HG03108 (cell line): ENCODE measurements around the gene CPZ.
"Not testable (repeated sequence)": the region's sequence is repeated elsewhere in the genome, so short reads cannot be mapped to it uniquely, and the experiment has no call there.

Experiments used
- ATAC-seq: cut with Tn5 transposase; IDR thresholded peaks from one replicate; pipeline ENCODE4 v1.9.1; 2021; ENCODE audit warnings: moderate library complexity; ENCODE audit not compliant: unreplicated experiment

The CPZ gene

DNA sequence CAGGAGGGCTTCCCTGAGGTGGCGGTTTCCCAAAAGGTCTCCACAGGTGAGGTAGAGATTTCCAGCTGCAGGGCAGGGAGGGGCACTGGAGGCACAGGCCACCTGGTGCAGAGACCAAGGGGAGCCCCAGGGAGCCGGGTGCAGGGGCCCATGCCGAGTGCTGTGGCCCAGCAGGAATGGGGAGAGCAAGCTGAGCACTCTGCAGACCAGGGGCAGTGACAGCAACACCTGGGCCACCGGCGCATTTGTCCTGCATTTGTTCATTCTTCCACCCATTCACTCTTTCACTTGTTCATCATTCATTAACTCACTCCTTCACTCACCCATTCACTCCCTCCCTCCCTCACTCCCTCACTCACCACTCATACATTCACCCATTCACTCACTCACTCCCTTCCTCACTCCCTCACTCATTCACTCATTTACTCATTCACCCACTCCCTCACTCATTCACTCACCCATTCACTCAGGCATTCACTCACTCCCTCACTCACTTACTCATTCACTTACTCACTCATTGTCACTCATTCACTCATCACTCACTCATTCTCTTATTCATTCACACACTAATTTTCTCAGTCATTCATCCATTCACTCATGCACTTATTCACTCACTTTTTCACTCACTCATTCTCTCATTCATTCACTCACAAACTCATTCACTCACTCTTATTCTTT lies 16.3 kb downstream of the CPZ start:
- ATAC-seq: no peak

- no peak for ATAC-seq
Observed at GRCh38 chr4:8609406-8609805, 16.8 kb downstream of the CPZ start.

DNA sequence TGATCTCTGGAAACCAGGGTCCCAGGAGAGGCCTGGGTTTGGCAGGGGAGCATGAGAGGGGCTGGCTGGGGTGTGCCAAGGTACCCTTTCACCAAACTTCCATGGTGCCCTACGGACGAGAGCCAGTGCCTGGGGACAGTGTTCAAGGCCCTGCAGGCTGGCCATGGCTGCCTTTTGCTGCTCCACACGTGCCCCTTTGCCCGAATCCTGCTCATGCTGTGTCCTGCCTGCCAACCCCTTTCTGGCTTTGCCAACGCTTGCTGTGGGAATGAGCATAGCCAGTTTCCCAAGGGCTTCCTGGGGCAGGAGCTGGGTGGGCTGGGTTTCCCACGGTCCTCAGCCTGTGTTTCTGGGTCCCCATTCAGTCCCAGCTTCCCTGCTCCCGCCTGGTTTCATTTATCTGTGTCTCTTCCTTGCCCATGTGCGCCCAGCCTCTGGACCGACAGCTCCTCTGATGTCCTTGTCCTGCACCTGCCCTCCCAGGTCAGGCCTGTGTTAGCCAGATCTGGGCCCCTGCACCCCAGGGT lies 17.3 kb downstream of the CPZ start:
- ATAC-seq: no peak

GRCh38 chr4:8610858-8611616 lies 18.5 kb downstream of the CPZ start:
- ATAC-seq: no peak

DNA sequence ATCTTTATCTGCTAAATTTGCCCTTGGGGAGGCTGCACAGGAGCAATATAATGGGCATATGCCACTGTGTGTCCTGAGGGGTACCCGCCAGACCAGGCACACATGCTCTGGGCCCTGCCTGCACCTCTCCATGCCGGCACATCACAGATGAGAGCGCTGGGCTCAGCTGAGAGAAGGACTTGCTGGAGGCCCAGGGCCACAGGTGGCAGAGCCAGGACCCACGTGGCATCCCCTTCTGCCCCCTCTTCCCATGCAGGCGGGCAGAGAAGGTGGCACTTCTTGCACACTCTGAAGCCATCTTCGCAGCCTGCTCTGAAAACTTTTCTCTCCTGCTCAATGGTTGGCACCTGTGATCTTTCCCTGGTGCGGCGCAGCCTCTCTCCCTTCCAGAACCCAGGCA lies 20.1 kb downstream of the CPZ start:
- no peak for ATAC-seq

DNA sequence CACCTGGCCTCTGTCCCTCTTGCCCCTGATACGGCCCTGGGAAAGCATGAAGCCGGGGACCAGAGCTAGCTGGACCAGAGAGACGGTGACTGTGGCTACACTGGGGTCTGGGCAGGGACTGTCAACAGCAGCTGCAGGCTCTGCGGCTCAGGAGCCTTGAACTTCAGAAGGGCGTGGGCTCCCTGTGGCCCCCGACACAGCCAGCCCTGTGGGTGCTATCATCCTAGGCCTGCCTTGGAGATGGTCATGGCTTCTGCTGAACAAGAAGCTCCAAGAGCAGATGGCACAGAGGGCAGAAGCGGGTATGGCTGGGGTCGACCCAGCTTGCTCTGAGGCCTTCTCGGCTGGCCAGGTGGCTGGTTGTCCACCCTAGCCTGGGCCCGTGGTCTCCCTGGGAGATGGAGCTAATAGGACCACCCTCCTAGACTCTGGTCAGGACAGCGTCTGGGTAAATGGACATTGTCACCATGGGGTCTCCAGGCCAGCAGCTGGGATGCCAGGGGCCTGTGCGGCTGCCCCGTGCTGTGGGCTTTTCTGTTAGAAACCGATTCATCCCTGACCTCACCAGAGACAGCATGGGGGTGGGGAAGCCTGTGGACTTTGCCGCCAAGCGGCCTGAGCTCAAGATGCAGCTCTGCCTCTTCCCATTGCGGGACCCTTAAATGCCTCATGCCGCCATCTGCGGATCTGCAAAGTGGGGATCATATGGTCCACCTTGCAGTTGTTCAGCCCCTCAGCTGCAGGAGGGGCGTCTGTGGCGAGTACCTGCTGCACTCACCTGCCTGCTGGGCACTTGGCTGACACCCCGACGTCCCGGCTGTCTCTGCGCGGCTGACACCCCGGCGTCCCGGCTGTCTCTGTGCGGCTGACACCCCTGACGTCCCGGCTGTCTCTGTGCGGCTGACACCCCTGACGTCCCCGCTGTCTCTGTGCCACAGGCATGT lies 21.1 kb downstream of the CPZ start:
- no peak for ATAC-seq

DNA sequence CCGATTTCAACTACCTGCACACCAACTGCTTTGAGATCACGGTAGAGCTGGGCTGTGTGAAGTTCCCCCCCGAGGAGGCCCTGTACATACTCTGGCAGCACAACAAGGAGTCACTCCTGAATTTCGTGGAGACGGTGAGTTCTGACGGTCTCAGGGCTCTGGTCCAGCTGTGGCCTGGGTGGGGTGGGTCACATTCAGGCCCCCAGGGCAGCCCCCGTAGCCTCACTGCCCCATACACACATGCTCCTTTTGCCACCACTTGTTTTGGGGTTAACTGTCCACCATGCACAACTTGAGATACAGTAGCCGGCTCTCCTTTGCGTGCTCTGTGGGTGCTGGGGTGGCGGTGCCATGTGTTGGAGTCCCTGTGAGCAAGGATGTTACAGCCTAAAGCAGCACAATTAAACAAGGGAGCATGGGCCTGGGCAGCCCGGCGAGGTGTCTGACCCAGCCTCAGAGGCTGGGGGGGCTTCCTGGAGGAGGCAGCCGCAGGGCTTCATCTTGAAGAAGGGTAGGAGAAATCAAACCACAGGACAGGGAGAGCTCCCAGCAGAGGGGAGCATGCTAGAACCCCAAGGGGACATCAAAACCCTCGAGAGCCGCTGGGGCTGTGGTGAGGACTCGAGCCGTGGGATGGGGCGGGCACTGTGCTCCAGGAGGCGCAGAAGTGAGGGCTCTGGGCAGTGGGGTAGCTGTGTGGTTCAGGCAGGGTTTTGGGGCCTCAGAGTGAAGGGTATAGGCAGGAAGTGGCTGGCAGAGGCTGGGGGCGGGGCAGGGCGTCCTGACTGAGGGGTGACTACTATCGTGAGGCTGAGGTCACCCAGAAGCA lies 22.0 kb downstream of the CPZ start:
- ATAC-seq: no peak

DNA sequence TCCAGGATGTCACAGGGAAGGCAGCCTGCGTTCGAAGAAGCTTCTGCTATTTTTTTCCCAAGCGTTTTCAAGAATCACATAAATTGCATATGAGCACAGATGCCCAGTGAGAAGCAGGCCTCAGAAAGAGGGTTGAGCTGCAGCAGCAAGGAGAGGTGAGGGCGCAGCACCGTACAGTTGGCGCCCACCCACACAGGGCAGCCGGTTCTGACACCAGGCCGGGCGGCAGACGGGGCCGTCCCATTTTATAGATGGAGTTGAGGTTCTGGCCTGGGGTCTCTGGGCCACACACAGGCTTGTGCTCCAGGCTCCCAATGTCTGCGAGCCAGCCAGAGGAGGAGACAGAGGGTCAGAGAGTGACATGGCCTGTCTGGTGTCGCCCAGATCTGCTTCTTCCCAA lies 22.8 kb downstream of the CPZ start:
- no peak for ATAC-seq

DNA sequence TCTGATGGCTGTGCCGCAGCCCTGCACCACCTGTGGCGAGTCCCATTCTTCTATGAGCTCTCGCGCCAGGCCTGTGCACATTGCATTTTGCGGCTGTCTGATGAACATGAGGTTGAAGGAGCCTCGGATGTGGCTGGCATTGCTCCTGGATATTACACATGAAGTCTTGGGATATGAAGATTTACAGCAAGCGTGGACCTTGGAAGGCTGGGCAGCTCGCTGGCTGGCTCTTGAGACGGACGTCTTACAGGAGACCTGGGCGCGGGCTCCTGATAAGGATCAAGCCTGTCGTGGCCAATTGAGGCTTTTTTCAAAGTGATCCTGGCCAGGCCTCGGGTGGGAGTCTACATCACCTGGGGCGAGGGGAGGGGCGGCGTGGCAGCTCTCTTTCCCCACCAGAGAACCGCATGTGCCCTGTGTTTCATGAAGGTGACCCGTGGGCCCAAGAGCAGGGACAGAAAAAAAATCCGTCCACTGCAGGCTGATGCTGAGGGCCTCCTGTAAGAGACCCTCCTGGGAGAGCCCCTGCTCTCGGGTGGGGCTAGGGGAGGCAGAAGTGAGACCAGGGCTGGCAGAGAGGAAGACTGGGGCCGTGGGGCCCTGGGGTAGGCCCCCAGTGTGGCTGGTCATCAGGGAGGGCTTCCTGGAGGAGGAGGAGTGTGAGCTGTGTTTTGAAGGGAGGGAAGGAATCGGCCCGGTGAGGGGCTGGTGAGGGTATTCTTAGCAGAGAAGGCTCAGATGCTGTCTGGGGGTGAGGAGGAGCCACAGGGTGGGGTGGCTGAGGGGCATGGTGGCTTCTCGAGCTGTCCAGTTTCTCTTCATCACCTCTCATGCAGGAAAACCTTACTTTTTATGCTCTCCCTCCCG lies 23.6 kb downstream of the CPZ start:
- ATAC-seq: no peak

DNA sequence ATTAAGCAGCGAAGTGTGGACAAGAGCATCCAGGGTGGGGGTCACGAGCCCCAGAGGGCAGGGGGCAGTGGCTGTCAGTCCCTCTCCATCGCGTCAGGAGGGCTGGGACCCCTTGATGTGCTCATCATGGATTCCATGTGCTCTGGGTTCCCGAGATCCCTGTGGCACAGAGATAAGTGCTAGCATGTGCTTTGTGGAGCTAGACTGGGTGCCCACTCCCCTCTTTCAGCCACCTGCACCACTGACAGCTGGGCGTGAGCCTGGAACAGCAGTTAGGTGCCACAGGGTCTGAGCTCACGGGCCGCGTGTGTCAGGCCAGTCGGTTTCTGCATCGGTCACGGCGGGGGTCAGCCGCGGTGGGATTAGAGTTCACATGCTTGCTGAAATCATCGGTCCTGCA lies 24.3 kb downstream of the CPZ start:
- no peak for ATAC-seq

DNA sequence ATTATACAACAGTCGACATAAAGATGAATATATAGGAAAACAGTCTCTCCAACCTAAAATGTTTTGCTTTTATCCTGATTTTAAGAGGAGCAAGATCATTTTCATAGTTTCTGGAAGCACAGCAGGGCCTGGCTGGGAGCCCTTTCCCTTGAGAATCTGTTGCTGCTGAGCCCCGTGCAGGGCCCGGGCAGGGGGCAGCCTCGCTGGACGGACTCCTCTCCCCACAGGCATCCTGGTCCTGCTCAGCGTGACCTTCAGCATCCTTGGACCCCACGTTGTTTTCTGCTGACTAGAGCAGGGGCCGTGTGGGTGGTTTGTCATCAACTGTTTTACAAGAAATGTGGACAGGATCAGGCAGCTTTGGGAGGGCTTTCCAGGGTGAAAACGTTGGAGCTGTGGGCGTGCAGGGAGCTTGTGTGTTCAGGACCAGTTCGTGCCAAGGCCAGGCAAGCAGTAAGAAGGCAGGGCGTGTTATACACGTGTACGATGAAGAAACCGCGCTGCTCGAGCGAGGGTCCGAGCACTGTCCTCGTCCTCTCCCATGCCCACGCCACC lies 25.0 kb downstream of the CPZ start:
- no peak for ATAC-seq

- no peak for ATAC-seq
Observed at GRCh38 chr4:8618421-8618820, 25.9 kb downstream of the CPZ start.

DNA sequence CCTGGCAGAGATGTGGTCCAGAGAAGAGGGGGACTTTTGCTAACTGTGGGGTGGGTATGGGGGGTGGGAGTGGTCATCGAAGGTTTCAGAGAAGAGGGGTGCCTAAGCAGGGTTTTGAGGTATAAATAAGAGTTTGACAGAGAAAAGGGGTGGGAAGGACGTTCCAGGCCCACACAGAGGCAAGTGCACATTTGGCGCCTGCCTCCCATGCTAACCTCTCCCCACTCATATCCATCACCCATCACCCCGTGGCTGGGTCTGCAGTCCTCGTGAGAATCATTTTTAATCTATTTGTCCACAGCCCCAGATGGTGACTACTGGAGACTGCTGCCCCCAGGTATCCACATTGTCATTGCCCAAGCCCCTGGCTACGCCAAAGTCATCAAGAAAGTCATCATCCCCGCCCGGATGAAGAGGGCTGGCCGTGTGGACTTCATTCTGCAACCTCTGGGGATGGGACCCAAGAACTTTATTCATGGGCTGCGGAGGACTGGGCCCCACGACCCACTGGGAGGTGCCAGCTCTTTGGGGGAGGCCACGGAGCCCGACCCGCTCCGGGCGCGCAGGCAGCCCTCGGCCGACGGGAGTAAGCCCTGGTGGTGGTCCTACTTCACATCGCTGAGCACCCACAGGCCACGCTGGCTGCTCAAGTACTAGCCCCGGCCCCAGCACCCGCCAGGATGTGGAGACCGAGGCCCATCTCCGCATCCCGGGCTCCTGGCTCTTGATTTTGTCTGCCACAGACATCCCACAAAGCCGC lies 26.6 kb downstream of the CPZ start:
- ATAC-seq: no peak

DNA sequence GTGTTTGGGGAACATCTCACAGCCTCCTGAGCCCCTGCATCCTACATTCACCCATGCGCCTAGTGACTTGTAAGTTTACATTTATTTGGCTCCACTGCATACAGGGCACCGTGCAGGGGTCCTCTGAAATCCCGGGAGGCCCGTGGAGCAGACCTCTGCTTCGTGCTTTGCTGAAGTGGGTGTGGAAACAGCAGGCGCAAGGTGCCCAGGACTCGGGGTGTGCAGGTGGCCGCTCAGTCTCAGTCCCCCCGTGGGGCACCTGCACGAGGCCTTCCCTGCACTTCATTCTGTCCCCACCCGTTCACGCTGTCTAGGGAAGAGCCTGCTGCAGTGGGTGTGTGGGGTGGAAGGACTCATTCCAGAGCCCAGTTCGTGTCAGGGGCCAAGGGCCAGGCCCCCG lies 28.6 kb downstream of the CPZ start:
- not testable (repeated sequence) for ATAC-seq

- ATAC-seq: not testable (repeated sequence)
Observed at GRCh38 chr4:8624601-8625272, 32.2 kb downstream of the CPZ start.

DNA sequence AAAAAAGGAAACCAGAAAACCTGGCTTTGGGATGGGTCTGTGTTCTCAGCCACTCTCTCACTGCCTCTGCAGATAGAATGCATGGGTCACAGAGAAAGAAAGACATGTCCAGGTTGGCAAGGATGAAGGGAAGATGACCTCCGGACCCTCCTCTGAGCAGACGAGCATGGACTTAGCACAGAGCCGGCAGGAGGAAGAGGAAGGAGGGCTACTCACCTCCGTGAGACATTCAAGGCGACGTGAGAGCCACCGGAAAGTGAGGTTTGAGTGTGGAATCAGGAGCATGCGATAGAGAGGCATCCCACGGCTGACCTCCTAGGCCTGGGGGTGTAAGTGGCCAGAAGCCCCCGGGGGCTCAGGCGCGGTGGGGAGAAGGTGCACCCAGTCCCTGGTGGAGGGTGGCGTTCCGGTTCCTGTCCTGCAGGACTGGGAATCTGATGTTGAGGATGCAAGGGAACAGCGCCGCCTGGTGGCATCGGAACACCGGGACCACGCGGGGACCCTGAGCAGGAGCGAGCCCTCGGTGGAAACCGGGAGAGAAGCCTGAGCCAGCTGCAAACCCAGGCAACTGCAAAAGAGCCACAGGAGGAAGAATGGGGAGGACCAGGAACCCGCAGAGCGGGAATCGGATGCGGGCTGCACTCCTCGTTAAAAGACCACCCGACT lies 37.8 kb downstream of the CPZ start:
- not testable (repeated sequence) for ATAC-seq

DNA sequence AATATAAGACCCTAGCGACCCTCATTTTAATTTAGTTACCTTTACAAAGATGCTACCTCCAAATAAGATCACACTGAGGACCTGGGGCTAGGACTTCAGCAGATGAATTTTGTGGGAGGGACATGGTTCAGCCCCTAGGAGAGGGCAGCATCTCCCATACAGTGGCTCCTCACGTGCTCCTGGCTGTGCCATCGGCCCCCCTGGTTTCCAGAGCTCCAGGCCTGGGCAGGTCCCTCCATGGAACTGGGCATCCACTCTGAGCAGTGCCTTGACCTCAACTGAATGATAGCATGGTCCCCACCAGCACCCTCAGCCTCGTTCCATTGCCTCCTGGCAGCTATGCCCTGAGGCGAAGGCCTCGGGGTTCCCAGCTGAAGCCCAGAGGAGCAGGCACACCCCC lies 39.3 kb downstream of the CPZ start:
- ATAC-seq: not testable (repeated sequence)
